ENCODE data around the gene UGGT1. TPM values are rescaled to one million over a fixed set of nuclear protein-coding genes. Genes with fewer than 3 reads are reported as not detected.
A peak's percentile ranks its signal among the peaks of the same experiment; 100 is the strongest.

The UGGT1 gene
- total and polyA plus RNA-seq, 2 donors from 2014 or later: 7.0 to 52.3 TPM

GRCh38 chr2:128169094-128169493 is 78.1 kb downstream of the UGGT1 start:
- no peaks in the 10 kb centered on the region for H3K9me3 ChIP-seq (ENCODE audit: control insufficient read depth in 2 of 3, insufficient read depth in 1 of 3, low read length in 3 of 3)
- intact Hi-C loops (cut with DNase I): no loop called here
- H3K36me3 ChIP-seq (ENCODE audit: control insufficient read depth in 2 of 3, insufficient read depth in 3 of 3, low read length in 3 of 3): peaks cover 0 to 38% (median 20%) of the 10 kb centered on the region in 3 donors
- no peak overlapping the region for H3K27ac ChIP-seq (ENCODE audit: low read depth in 2 of 2, low read length in 2 of 2)
- TF ChIP-seq CTCF (IDR thresholded peaks at IDR 0.05; ENCODE audit: borderline replicate concordance, extremely low read depth, insufficient read depth): no peak
- no peak overlapping the region for H3K9ac ChIP-seq (ENCODE audit: low read length in 3 of 3)
- no peaks in the 10 kb centered on the region for H3K4me1 ChIP-seq (ENCODE audit: control insufficient read depth in 2 of 3, insufficient read depth in 2 of 3, low read depth in 1 of 3, low read length in 3 of 3)
- FAIRE-seq (no peak), DNase-seq (no peak)
- H3K4me3 ChIP-seq (ENCODE audit: low read length in 3 of 3): no peak overlapping the region
- no peaks in the 10 kb centered on the region for H3K27me3 ChIP-seq (ENCODE audit: control insufficient read depth, insufficient read depth, low read length)

DNA sequence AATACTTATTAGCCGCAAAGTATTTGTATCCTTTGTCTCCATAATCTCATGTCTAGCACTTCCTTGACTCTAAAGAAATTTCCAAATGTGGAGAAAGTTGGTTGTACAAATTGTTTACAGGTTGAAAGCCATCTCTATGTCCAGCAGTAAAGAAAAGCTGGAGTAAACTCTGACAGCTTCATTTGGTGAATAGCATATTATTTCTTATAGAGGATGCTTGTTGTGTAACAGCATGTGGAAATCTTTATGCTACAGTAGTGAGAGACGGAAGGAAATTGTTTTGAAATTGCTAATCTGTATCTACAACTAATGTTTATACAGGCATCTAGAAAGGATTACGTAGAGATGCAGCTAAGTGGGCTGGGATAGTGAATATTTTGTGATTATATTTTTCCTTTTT is 78.5 kb downstream of the UGGT1 start:
- H3K9me3 ChIP-seq (ENCODE audit: control insufficient read depth in 2 of 3, insufficient read depth in 1 of 3, low read length in 3 of 3): no peaks in the 10 kb centered on the region
- no peak overlapping the region for H3K27ac ChIP-seq (ENCODE audit: low read depth in 2 of 2, low read length in 2 of 2)
- H3K27me3 ChIP-seq (ENCODE audit: control insufficient read depth, insufficient read depth, low read length): no peaks in the 10 kb centered on the region
- H3K4me3 ChIP-seq (ENCODE audit: low read length in 3 of 3): no peak overlapping the region
- H3K36me3 ChIP-seq (ENCODE audit: control insufficient read depth in 2 of 3, insufficient read depth in 3 of 3, low read length in 3 of 3): peaks cover 0 to 39% (median 20%) of the 10 kb centered on the region in 3 donors
- H3K9ac ChIP-seq (ENCODE audit: low read length in 3 of 3): no peak overlapping the region
- FAIRE-seq (no peak), DNase-seq (no peak)
- no peak for TF ChIP-seq CTCF (IDR thresholded peaks at IDR 0.05; ENCODE audit: borderline replicate concordance, extremely low read depth, insufficient read depth)
- no peaks in the 10 kb centered on the region for H3K4me1 ChIP-seq (ENCODE audit: control insufficient read depth in 2 of 3, insufficient read depth in 2 of 3, low read depth in 1 of 3, low read length in 3 of 3)
- intact Hi-C loops (cut with DNase I): no loop called here

- Histone ChIP-seq H3K27ac (ENCODE audit: low read depth in 2 of 2, low read length in 2 of 2) (no peak overlapping the region), H3K9me3 (ENCODE audit: control insufficient read depth in 2 of 3, insufficient read depth in 1 of 3, low read length in 3 of 3) (no peaks in the 10 kb centered on the region), H3K27me3 (ENCODE audit: control insufficient read depth, insufficient read depth, low read length) (no peaks in the 10 kb centered on the region), H3K4me3 (ENCODE audit: low read length in 3 of 3) (no peak overlapping the region), H3K9ac (ENCODE audit: low read length in 3 of 3) (no peak overlapping the region), H3K4me1 (ENCODE audit: control insufficient read depth in 2 of 3, insufficient read depth in 2 of 3, low read depth in 1 of 3, low read length in 3 of 3) (no peaks in the 10 kb centered on the region), H3K36me3 (ENCODE audit: control insufficient read depth in 2 of 3, insufficient read depth in 3 of 3, low read length in 3 of 3) (peaks cover 0 to 39% (median 27%) of the 10 kb centered on the region in 3 donors)
- DNase-seq: peak in 1 of 5 donors; percentile 11
- intact Hi-C loops (cut with DNase I): no loop called here
- TF ChIP-seq CTCF (IDR thresholded peaks at IDR 0.05; ENCODE audit: borderline replicate concordance, extremely low read depth, insufficient read depth): no peak
- no peak for FAIRE-seq
Measured at GRCh38 chr2:128169933-128170709, 79.1 kb downstream of the UGGT1 start.

All from kidney (tissue), 14 donors.